GM21360 (cell line): ENCODE data around the gene RING1.
"Not testable (repeated sequence)": the region's sequence is repeated elsewhere in the genome, so short reads cannot be mapped to it uniquely, and the experiment has no call there.

Source experiments
- ATAC-seq: cut with Tn5 transposase; IDR thresholded peaks from one replicate; pipeline ENCODE4 v1.9.1; 2021; ENCODE audit warnings: mild to moderate bottlenecking, moderate library complexity; ENCODE audit not compliant: unreplicated experiment

Gene RING1

GRCh38 chr6:33205191-33206026 is 2.9 kb upstream of the RING1 start:
- ATAC-seq = no peak

GRCh38 chr6:33206027-33206863 is 2.1 kb upstream of the RING1 start:
- ATAC-seq = no peak

DNA sequence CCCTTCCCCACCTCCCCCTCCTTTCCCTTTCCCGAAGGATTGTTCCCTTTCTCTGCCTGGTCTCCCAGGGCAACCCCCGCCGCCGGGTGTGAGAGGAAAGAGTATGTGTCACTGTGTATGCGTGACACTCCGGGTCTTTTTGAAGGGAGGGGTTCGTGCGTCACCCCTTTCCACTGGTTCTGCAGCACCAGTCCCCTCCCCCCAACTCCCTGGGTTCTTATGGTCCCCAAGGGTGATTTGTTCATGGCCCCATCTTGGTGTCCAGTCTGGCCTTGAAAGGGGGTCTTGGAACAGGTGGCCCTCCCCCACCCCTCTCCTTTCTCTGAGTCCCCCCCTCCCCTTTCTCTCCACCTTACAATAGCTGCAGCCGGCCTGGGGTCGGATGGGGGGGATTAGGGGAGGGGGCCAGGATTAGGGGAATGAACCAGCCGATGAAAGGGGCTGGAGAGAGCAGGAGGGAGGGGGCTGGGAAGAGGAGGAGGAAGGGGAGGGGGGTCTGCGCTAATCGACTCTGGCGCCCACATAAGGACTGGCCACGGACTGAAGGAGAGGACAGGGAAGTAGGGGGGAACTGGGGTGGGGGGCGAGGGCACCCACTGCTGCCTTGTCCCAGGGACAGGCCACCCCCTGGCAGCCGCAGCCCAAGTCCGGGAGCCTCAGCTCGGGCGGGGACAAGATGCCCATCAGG is 1.3 kb upstream of the RING1 start:
- no peak for ATAC-seq

GRCh38 chr6:33207552-33208090 is 679 bp upstream of the RING1 start:
- no peak for ATAC-seq

DNA sequence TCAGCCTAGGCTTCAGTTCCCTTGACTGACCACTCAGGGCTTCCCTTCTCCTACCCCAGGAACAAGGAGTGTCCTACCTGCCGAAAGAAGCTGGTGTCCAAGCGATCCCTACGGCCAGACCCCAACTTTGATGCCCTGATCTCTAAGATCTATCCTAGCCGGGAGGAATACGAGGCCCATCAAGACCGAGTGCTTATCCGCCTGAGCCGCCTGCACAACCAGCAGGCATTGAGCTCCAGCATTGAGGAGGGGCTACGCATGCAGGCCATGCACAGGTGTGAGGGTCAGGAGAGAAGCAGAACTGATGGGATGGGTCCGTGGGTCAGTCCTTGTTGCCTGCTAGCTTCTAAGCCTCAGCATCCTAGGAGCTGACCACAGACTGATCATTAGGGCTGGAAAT is 1.6 kb downstream of the RING1 start:
- ATAC-seq = no peak

- ATAC-seq = no peak
These were observed 2.8 kb downstream of the RING1 start for GRCh38 chr6:33211136-33211535.

DNA sequence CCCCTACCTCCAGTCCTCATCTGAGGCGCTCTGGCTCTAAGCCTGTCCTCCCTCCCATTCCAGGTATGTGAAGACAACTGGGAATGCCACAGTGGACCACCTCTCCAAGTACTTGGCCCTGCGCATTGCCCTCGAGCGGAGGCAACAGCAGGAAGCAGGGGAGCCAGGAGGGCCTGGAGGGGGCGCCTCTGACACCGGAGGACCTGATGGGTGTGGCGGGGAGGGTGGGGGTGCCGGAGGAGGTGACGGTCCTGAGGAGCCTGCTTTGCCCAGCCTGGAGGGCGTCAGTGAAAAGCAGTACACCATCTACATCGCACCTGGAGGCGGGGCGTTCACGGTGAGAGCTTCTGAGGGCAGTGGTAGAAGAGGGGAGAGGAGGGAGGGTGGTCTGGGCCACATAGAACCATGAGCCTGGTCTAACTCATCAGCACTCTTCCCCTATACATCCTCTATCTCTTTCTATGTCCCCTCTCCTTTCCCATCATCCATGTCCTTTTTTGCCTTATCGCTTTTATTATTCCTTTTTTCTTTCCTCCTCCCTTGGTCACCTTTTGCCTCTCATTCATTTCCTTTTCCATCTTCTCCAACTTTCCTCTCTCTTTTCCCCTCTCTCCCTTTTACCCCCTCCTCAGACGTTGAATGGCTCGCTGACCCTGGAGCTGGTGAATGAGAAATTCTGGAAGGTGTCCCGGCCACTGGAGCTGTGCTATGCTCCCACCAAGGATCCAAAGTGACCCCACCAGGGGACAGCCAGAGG is 3.5 kb downstream of the RING1 start:
- ATAC-seq = no peak

- ATAC-seq = no peak
These were observed 4.5 kb downstream of the RING1 start for GRCh38 chr6:33212857-33213165.

GRCh38 chr6:33213166-33213988 is 5.1 kb downstream of the RING1 start:
- no peak for ATAC-seq

- ATAC-seq = no peak
These were observed 5.7 kb downstream of the RING1 start for GRCh38 chr6:33213989-33214335.

GRCh38 chr6:33215271-33216116 is 7.2 kb downstream of the RING1 start:
- no peak for ATAC-seq

DNA sequence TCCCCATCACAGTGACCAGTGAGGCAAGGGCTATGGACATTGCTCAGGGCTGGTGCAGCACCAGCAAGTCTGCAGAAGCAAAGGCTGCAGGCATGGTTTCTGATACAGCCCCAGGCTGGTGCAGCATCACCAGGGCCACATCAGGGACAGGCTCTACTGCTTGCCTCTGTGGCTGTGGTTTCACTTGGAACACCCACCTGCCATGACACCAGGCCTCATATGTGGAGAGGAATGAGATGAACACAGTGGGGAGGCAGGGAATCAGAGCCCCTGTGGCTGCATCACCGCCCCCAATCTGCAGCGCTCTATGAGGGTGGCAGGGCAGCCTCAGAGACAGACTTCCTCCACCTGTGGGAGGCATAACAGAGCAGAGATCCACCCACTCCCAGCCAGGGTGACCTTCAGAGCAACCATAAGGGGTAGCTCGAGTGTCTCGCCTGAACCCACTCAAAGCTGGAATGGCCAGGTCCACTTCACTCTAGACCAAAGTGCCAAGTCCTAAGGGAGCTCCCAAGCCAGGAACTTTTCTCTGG is 7.9 kb downstream of the RING1 start:
- ATAC-seq = no peak

DNA sequence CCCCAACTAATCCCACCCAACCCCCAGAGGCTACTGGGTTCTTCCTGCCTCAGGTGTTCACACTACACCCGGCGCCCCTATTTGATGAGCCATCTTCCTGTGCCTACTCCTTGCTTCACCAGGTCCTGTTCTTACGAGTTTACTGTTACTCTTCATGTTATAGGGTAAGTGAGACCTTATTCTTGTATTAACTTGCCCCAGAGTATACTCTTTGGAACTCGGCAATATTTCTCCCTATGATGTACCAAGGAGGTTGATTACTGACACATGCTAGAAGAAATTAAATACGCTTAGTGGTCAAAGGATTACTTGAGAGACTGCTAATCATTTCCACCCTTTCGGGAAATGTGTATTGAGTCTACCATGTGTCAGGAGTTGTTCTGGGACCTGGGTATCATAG is 8.9 kb downstream of the RING1 start:
- ATAC-seq = no peak

DNA sequence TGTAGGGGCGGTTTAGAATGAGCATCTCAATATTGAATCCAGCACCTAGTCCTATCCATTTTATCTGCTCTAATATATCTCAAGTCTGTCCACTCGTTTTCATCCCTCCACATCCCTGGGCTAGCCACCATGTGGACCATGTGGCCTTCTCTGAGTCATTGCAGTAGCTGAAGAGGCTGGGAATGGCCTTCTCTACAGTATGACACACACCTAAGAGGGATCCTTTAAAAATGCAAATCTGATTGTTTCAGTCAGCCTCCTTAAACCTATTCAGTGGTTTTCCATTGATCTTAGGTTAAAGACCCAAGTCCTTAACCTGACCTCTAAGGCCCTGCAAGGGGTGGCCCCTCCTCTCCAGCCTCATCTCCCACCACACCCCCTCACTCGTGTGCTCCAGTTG is 9.4 kb downstream of the RING1 start:
- no peak for ATAC-seq

DNA sequence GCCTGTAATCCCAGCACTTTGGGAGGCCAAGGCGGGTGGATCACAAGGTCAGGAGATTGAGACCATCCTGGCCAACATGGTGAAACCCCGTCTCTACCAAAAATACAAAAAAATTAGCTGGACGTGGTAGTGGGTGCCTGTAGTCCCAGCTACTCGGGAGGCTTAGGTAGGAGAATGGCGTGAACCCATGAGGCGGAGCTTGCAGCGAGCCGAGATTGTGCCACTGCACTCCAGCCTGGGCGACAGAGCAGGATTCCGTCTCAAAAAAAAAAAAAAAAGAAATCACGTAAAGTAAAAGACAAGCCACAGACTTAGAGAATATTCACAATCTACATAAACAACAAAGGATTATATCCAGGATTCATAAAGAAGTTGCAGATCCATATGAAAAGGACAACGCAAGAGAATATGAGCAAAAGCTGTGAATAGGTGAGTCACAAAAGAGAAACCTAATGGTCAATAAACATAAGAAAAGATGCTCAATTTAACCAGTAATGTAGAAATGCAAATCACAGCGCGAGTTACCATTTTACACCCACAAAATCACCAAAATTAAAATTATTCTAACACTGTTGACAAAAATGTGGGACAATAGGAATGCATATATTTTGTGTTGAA is 18.3 kb downstream of the RING1 start:
- not testable (repeated sequence) for ATAC-seq

GRCh38 chr6:33235221-33235634 is 26.9 kb downstream of the RING1 start:
- no peak for ATAC-seq

GRCh38 chr6:33236328-33236727 is 28.0 kb downstream of the RING1 start:
- ATAC-seq = no peak

DNA sequence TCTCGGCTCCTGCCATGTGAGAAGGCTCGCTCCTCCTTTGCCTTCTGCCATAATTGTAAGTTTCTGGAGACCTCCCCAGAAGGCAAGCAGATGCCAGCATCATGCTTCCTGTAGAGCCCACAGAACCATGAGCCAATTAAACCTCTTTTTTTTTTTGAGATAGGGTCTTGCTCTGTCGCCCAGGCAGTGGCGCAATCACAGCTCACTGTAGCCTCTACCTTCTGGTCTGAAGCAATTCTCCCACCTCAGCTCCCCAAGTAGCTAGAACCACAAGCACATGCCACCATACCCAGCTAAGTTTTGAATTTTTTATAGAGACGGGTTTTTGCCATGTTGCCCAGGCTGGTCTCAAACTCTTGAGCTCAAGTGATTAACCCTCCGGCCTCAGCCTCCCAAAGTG is 28.6 kb downstream of the RING1 start:
- ATAC-seq = no peak
